CD4-positive, CD25-positive, alpha-beta regulatory T cell (primary cell): ENCODE measurements around the gene TRPV2. TPM values are rescaled to one million over a fixed set of nuclear protein-coding genes. Genes with fewer than 3 reads are reported as not detected.

ENCODE experiments used
- ATAC-seq, 2 donors: fragments of 150-1000 bp; cut with Tn5 transposase; one replicate each; pipeline ENCODE4 v1.10.0; 2021; ENCODE audit warnings: low read depth in 2 of 2, moderate number of reproducible peaks in 2 of 2, moderate library complexity in 1 of 2
- DNase-seq, 3 donors: peaks; one replicate each; pipeline versions ENCODE4 v3.0.0 to v3.0.0-alpha.2; 2012 to 2022; ENCODE audit warnings: mixed read lengths in 1 of 3
- H3K27ac ChIP-seq: one replicate; pipeline ENCODE4 v1.7.0; 2013; ENCODE audit warnings: mild to moderate bottlenecking, low read length; ENCODE audit not compliant: insufficient read depth, poor library complexity, severe bottlenecking
- H3K27me3 ChIP-seq: one replicate; pipeline ENCODE4 v1.7.0; 2013; ENCODE audit warnings: low read length; ENCODE audit not compliant: control insufficient read depth, insufficient read depth
- H3K36me3 ChIP-seq: one replicate; pipeline ENCODE4 v1.7.0; 2013; ENCODE audit warnings: mild to moderate bottlenecking, low read length, moderate library complexity; ENCODE audit not compliant: control insufficient read depth, insufficient read depth
- H3K4me1 ChIP-seq: 2 replicates; pipeline ENCODE4 v1.7.0; 2013; ENCODE audit warnings: mild to moderate bottlenecking, low read length; ENCODE audit not compliant: insufficient read depth, control insufficient read depth, poor library complexity, severe bottlenecking
- H3K4me3 ChIP-seq: one replicate; pipeline ENCODE4 v1.7.0; 2013; ENCODE audit warnings: low read depth, mild to moderate bottlenecking, low read length, moderate library complexity
- H3K9me3 ChIP-seq, 2 experiments: 1 replicate in 1 of 2; 2 replicates in 1 of 2; pipeline ENCODE4 v1.7.0; 2013; ENCODE audit warnings: low read length in 2 of 2, mild to moderate bottlenecking in 1 of 2, moderate library complexity in 1 of 2; ENCODE audit not compliant: control insufficient read depth in 2 of 2
- H3K27ac Mint-ChIP-seq, 3 donors: one replicate each; pipeline ENCODE4 v1.8.0; 2020 to 2022; ENCODE audit warnings: mild to moderate bottlenecking in 3 of 3, mixed read lengths in 3 of 3, moderate library complexity in 2 of 3
- H3K27me3 Mint-ChIP-seq: one replicate; pipeline ENCODE4 v1.8.0; 2022; ENCODE audit warnings: mild to moderate bottlenecking, mixed read lengths
- H3K36me3 Mint-ChIP-seq: one replicate; pipeline ENCODE4 v1.8.0; 2020; ENCODE audit warnings: mixed read lengths
- H3K4me1 Mint-ChIP-seq, 4 donors: one replicate each; pipeline ENCODE4 v1.8.0; 2020 to 2022; ENCODE audit warnings: mixed read lengths in 4 of 4, mild to moderate bottlenecking in 1 of 4
- H3K4me3 Mint-ChIP-seq, 4 donors: one replicate each; pipeline ENCODE4 v1.8.0; 2020 to 2022; ENCODE audit warnings: mild to moderate bottlenecking in 4 of 4, mixed read lengths in 4 of 4, moderate library complexity in 3 of 4
- H3K9me3 Mint-ChIP-seq, 7 donors: one replicate each; pipeline ENCODE4 v1.8.0; 2020 to 2022; ENCODE audit warnings: mixed read lengths in 7 of 7, mild to moderate bottlenecking in 3 of 7, moderate library complexity in 2 of 7
- polyA plus RNA-seq, 4 donors: library from polyadenylated mRNA; unstranded; fragments of 300-500 nt; fragmentation: Illumina TruSeq; gene quantifications; one replicate each; pipeline ENCODE4 v1.2.3, GENCODE V29; 2021
- total RNA-seq: library from RNA; stranded (reverse); gene quantifications from one replicate; pipeline ENCODE4 v1.2.3, GENCODE V29; 2022

Gene TRPV2
- total and polyA plus RNA-seq, 5 donors from 2014 or later, result 99.4 to 142 (median 125) TPM

DNA sequence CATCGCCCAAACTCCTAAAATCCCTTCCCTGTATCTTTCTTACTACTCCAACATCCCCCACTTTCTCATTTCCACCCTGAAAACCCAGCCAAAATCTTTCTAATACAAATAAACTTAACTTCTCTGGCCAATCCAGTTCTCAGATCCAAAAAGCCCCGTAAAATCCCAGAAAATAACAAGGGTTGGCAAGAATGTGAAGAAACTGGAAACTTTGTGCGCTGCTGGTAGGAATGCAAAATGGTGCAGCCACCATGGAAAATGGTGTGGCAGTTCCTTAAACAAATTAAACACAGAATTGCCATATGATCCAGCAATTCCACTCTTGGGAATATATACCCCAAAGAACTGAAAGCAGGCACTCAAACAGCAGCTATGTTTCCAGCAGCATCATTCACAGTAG lies 52.5 kb downstream of the TRPV2 start:
- H3K4me1 Mint-ChIP-seq, result peaks cover 0 to 2% (median 0%) of the 10 kb centered on the region in 4 donors
- H3K27me3 ChIP-seq, result no peaks in the 10 kb centered on the region
- H3K27me3 Mint-ChIP-seq, result no peaks in the 10 kb centered on the region
- H3K4me3 ChIP-seq, result no peak overlapping the region
- no peaks in the 10 kb centered on the region for H3K4me1 ChIP-seq
- H3K36me3 Mint-ChIP-seq, result peaks cover 4% of the 10 kb centered on the region
- H3K27ac ChIP-seq, result no peak overlapping the region
- no peaks in the 10 kb centered on the region for H3K9me3 ChIP-seq
- no peak overlapping the region for H3K4me3 Mint-ChIP-seq
- no peaks in the 10 kb centered on the region for H3K9me3 Mint-ChIP-seq
- DNase-seq, result no peak
- ATAC-seq, result no peak
- H3K27ac Mint-ChIP-seq, result no peak overlapping the region
- no peaks in the 10 kb centered on the region for H3K36me3 ChIP-seq

DNA sequence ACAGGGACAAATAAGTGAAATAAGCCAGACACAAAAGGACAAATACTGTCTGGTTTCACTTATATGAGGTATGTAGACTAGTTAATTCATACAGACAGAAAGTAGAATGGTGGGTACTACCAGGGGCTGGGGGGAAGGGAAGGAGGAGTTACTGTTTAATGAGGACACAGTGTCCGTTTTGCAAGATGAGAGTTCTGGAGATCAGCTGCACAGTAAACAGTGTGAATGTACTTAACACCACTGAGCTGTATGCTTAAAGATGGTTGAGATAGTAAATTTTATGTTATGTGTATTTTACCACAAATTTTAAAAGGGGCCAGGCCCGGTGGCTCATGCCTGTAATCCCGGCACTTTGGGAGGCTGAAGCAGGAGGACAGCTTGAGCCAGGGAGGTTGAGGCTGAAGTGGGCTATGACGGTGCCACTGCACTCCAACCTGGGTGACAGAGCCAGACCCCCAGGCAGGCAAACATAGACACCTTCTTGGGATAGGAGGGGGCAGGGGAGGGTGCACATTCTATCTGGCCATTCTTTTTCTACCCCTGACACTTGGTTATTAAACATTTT lies 53.1 kb downstream of the TRPV2 start:
- H3K4me1 ChIP-seq, result no peaks in the 10 kb centered on the region
- H3K27me3 Mint-ChIP-seq, result no peaks in the 10 kb centered on the region

DNA sequence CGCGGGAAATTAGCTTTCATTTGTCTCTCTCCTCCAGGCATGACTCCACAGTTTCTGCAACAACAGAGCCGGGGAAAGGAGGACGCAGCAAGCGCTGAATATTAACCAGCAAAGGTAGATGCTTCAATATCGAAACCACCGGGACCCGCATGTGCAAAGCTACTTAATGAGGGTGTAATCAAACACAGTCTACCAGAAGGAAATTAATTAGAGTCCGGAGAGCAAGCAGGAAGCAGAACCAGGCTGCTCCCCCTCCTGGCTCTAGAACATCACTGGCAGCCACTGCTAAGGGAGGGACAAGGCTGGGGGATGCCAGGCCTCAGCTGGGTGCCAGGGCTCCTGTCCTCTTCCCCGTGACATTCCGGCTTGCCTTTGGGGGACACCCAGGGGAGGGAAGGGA lies 54.9 kb downstream of the TRPV2 start:
- no peak overlapping the region for H3K27ac ChIP-seq
- H3K36me3 ChIP-seq, result no peaks in the 10 kb centered on the region
- H3K4me1 ChIP-seq, result no peaks in the 10 kb centered on the region
- Mint-ChIP-seq H3K9me3 (no peaks in the 10 kb centered on the region), H3K27ac (no peak overlapping the region), H3K4me1 (peaks cover 0 to 2% (median 0%) of the 10 kb centered on the region in 4 donors), H3K27me3 (no peaks in the 10 kb centered on the region), H3K4me3 (no peak overlapping the region), H3K36me3 (peaks cover 4% of the 10 kb centered on the region)
- H3K9me3 ChIP-seq, result no peaks in the 10 kb centered on the region
- no peak overlapping the region for H3K4me3 ChIP-seq
- no peak for ATAC-seq
- H3K27me3 ChIP-seq, result no peaks in the 10 kb centered on the region
- DNase-seq, result no peak

More for the DNA sequence above, 53.1 kb downstream of the TRPV2 start:
- H3K27me3 ChIP-seq, result no peaks in the 10 kb centered on the region
- no peaks in the 10 kb centered on the region for H3K9me3 Mint-ChIP-seq
- no peak overlapping the region for H3K27ac ChIP-seq
- H3K9me3 ChIP-seq, result no peaks in the 10 kb centered on the region
- peaks cover 0 to 2% (median 0%) of the 10 kb centered on the region in 4 donors for H3K4me1 Mint-ChIP-seq
- H3K4me3 ChIP-seq, result no peak overlapping the region
- ATAC-seq, result no peak
- no peaks in the 10 kb centered on the region for H3K36me3 ChIP-seq
- H3K27ac Mint-ChIP-seq, result peak overlapping the region in 1 of 3 donors; percentile 69
- H3K4me3 Mint-ChIP-seq, result no peak overlapping the region
- peaks cover 4% of the 10 kb centered on the region for H3K36me3 Mint-ChIP-seq
- no peak for DNase-seq

DNA sequence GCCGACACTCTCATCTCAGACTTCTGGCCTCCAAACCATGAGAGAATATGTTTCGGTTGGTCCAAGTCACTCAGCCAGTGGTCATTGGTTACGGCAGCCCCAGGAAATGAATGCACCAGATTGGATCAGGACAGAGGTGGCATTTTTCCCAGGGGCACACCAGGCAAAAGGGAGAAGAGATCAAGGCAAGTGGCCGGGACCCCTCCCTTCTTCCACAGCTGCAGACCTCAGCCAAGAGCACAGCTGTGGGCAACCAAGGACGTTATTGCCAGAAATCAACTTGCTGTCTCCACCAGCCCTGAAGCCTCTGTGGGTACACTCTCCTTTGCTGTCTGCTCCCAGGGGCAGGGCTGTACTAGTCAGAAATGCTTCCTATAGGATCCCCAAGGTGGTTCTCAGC lies 55.9 kb downstream of the TRPV2 start:
- Mint-ChIP-seq H3K4me1 (peaks cover 0 to 2% (median 0%) of the 10 kb centered on the region in 4 donors), H3K27me3 (no peaks in the 10 kb centered on the region), H3K36me3 (peaks cover 4% of the 10 kb centered on the region), H3K4me3 (no peak overlapping the region), H3K9me3 (no peaks in the 10 kb centered on the region), H3K27ac (no peak overlapping the region)
- Histone ChIP-seq H3K27ac (no peak overlapping the region), H3K36me3 (no peaks in the 10 kb centered on the region), H3K27me3 (no peaks in the 10 kb centered on the region), H3K4me1 (no peaks in the 10 kb centered on the region), H3K4me3 (no peak overlapping the region), H3K9me3 (no peaks in the 10 kb centered on the region)
- ATAC-seq, result no peak
- DNase-seq, result no peak

DNA sequence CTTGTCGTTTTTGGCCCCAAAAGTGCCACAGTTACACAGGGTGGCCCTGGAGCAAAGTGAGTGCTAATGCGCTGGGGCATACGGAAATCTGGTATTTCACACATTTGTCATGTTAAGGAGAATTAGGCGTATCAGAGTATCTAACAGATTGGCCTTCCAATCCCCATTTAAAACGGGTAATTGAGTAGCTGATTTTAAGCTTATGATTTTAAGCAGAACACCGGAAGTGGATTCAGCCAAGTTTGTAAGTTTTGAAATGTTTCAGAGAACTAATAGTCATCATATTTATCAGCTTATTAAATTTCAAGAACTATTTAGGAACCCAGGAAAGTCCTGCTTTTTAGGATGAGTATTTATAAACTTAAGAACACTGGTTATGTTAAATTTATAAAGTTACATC lies 57.2 kb downstream of the TRPV2 start:
- H3K4me1 Mint-ChIP-seq, result no peaks in the 10 kb centered on the region
- H3K27ac ChIP-seq, result no peak overlapping the region
- no peaks in the 10 kb centered on the region for H3K27me3 ChIP-seq
- peaks cover 4% of the 10 kb centered on the region for H3K36me3 Mint-ChIP-seq
- no peaks in the 10 kb centered on the region for H3K27me3 Mint-ChIP-seq
- H3K4me1 ChIP-seq, result no peaks in the 10 kb centered on the region
- DNase-seq (no peak), ATAC-seq (no peak)
- H3K27ac Mint-ChIP-seq, result no peak overlapping the region
- H3K4me3 Mint-ChIP-seq, result no peak overlapping the region
- no peaks in the 10 kb centered on the region for H3K9me3 Mint-ChIP-seq
- no peaks in the 10 kb centered on the region for H3K36me3 ChIP-seq
- no peak overlapping the region for H3K4me3 ChIP-seq
- H3K9me3 ChIP-seq, result no peaks in the 10 kb centered on the region

DNA sequence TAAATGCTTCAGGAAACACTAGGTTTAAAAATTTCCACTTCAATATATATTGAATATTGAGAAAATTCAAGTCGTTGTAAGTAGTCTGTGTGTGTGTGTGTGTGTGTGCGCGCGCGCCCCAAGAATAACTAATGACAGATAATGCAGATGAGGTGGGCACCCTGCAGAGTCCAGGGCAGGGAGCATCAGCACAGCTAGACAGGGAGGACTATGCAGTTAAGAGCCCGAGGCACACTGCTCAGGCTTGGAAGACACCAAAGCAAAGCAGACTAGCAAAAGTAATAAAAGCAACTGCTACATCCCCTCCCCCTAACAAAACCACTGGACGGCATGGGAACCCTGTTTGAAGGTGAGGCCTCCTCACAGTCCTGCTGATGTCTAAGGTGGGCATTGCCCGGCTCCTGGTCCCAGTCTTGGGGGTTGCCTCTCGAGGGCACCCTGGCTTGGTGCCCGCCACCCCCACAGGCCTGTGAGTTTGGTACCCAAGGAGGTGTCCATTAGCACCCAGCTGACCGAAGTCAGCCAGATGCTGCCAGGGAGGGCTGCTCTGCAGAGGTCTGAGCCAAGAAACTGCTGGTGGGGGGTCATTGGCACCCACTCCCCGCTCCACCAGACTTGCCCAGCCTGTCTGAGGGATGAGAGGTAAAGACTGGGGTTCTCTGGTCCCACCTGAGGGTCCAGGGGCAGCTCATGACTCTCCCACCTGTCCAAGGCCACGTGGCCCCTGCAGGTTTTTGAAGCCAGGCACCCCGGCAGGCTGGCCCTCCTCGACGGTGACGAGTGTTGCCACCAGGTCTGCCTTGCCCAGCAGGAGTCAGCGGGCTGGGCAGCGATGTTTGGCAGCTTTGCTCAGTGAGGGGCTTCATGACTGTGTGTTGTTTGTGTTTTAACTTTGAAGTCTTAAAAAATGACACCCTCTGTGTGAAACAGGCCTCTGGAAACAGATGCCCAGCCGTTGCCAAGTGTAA lies 58.0 kb downstream of the TRPV2 start:
- Histone ChIP-seq H3K27ac (no peak overlapping the region), H3K36me3 (no peaks in the 10 kb centered on the region), H3K9me3 (no peaks in the 10 kb centered on the region), H3K4me3 (no peak overlapping the region), H3K27me3 (no peaks in the 10 kb centered on the region), H3K4me1 (no peaks in the 10 kb centered on the region)
- H3K27me3 Mint-ChIP-seq, result no peaks in the 10 kb centered on the region
- H3K9me3 Mint-ChIP-seq, result no peaks in the 10 kb centered on the region
- ATAC-seq (no peak), DNase-seq (no peak)
- no peaks in the 10 kb centered on the region for H3K4me1 Mint-ChIP-seq
- H3K36me3 Mint-ChIP-seq, result peaks cover 4% of the 10 kb centered on the region
- H3K4me3 Mint-ChIP-seq, result no peak overlapping the region
- no peak overlapping the region for H3K27ac Mint-ChIP-seq

DNA sequence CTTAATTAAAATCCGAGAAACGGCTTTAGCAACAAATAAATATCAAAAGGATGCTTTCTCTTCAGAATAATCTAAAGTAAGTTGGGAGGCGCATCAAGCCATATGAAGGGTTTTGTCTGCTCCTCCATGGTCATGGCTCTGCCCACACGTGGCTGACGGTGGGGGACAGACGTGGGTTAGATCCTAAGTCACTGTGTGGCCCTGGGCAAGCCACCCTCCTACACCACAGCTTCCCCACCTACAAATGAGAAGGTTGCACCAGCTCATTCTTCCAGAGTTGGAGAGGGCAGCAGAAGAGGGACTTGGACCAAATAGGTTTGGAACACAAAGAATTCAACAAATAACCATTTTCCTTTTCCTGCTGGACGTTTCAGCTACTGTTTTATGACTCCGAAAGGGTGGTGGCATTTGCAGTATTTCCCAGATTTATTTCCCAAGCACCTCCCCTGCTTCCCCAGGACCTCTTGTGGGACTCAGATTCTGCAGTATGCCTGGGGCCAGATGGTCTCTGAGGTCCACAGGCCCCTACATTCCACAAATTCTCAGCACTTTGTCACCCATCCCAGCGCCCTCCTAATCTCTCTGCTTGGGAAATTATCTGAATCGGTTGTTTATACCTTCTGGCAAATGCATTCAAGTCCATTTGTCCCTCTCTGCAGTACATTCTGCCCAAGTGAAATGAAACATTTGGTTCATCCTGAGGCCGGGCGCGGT lies 58.8 kb downstream of the TRPV2 start:
- no peaks in the 10 kb centered on the region for H3K4me1 Mint-ChIP-seq
- DNase-seq (no peak), ATAC-seq (no peak)
- Histone ChIP-seq H3K4me3 (no peak overlapping the region), H3K27ac (no peak overlapping the region), H3K4me1 (no peaks in the 10 kb centered on the region), H3K27me3 (no peaks in the 10 kb centered on the region), H3K36me3 (no peaks in the 10 kb centered on the region), H3K9me3 (no peaks in the 10 kb centered on the region)
- no peak overlapping the region for H3K27ac Mint-ChIP-seq
- H3K36me3 Mint-ChIP-seq, result peaks cover 4% of the 10 kb centered on the region
- no peaks in the 10 kb centered on the region for H3K9me3 Mint-ChIP-seq
- no peaks in the 10 kb centered on the region for H3K27me3 Mint-ChIP-seq
- H3K4me3 Mint-ChIP-seq, result no peak overlapping the region
